Pulmonary artery endothelial cell (primary cell): Measurements from ENCODE around the gene AKAP6. TPM values are rescaled to one million over a fixed set of nuclear protein-coding genes. Genes with fewer than 3 reads are reported as not detected.

Experiments
- DNase-seq: peaks from one replicate; pipeline ENCODE4 v3.0.0-alpha.2; 2011; ENCODE audit warnings: low read depth, low spot score
- total RNA-seq: library from RNA; depleted of rRNA; stranded (reverse); fragments of >200 nt; gene quantifications from 2 replicates; pipeline ENCODE4 v1.2.3, GENCODE V29; 2014

Gene AKAP6
- total RNA-seq, 1 donor from 2014 or later, result 0.26 TPM

- no peak for DNase-seq
Observed at GRCh38 chr14:32330351-32331111, 1.4 kb downstream of the AKAP6 start.

- no peak for DNase-seq
Observed at GRCh38 chr14:32331206-32331605, 2.1 kb downstream of the AKAP6 start.

- DNase-seq, result no peak
Observed at GRCh38 chr14:32332415-32333316, 3.6 kb downstream of the AKAP6 start.

GRCh38 chr14:32336702-32337101 lies 7.6 kb downstream of the AKAP6 start:
- no peak for DNase-seq

GRCh38 chr14:32337759-32338158 lies 8.7 kb downstream of the AKAP6 start:
- no peak for DNase-seq

GRCh38 chr14:32339188-32339587 lies 10.1 kb downstream of the AKAP6 start:
- no peak for DNase-seq

- DNase-seq, result no peak
Observed at GRCh38 chr14:32341947-32342846, 13.1 kb downstream of the AKAP6 start.

- DNase-seq, result no peak
Observed at GRCh38 chr14:32342847-32343194, 13.7 kb downstream of the AKAP6 start.

- no peak for DNase-seq
Observed at GRCh38 chr14:32343926-32344430, 14.9 kb downstream of the AKAP6 start.

- DNase-seq, result no peak
Observed at GRCh38 chr14:32345311-32345791, 16.3 kb downstream of the AKAP6 start.

- DNase-seq, result no peak
Observed at GRCh38 chr14:32349322-32349721, 20.2 kb downstream of the AKAP6 start.

- no peak for DNase-seq
Observed at GRCh38 chr14:32350020-32350419, 20.9 kb downstream of the AKAP6 start.

GRCh38 chr14:32352631-32353030 lies 23.5 kb downstream of the AKAP6 start:
- no peak for DNase-seq

GRCh38 chr14:32354716-32355115 lies 25.6 kb downstream of the AKAP6 start:
- no peak for DNase-seq

- DNase-seq, result no peak
Observed at GRCh38 chr14:32358781-32359180, 29.7 kb downstream of the AKAP6 start.

- no peak for DNase-seq
Observed at GRCh38 chr14:32361674-32362073, 32.6 kb downstream of the AKAP6 start.

- no peak for DNase-seq
Observed at GRCh38 chr14:32363761-32364160, 34.7 kb downstream of the AKAP6 start.

- no peak for DNase-seq
Observed at GRCh38 chr14:32364941-32365340, 35.8 kb downstream of the AKAP6 start.

- DNase-seq, result no peak
Observed at GRCh38 chr14:32366256-32366879, 37.3 kb downstream of the AKAP6 start.

- DNase-seq, result no peak
Observed at GRCh38 chr14:32366986-32367385, 37.9 kb downstream of the AKAP6 start.

GRCh38 chr14:32367516-32367915 lies 38.4 kb downstream of the AKAP6 start:
- no peak for DNase-seq
